GM19452 (cell line): Measurements from ENCODE around the gene MFSD1.
A peak's percentile ranks its signal among the peaks of the same experiment; 100 is the strongest.

Experiments
- ATAC-seq: cut with Tn5 transposase; IDR thresholded peaks from one replicate; pipeline ENCODE4 v1.9.1; 2021; ENCODE audit not compliant: unreplicated experiment

The MFSD1 gene

GRCh38 chr3:158801696-158802408, at the start of gene MFSD1:
Gene MFSD1, plus strand, starts transcription at chr3:158802054. Its CDS starts 99 bp downstream, at chr3:158802153.
- peak; percentile 99 for ATAC-seq

GRCh38 chr3:158753854-158754253, 48.0 kb upstream of the MFSD1 start:
- no peak for ATAC-seq

- ATAC-seq, result no peak
These were observed 46.4 kb upstream of the MFSD1 start for GRCh38 chr3:158755421-158755820.

GRCh38 chr3:158761350-158761749, 40.5 kb upstream of the MFSD1 start:
- no peak for ATAC-seq

- no peak for ATAC-seq
These were observed 39.2 kb upstream of the MFSD1 start for GRCh38 chr3:158762701-158763100.

GRCh38 chr3:158763421-158763820, 38.4 kb upstream of the MFSD1 start:
- no peak for ATAC-seq

GRCh38 chr3:158765518-158766205, 36.2 kb upstream of the MFSD1 start:
- ATAC-seq, result no peak

GRCh38 chr3:158766364-158766763, 35.5 kb upstream of the MFSD1 start:
- no peak for ATAC-seq

- ATAC-seq, result no peak
These were observed 33.5 kb upstream of the MFSD1 start for GRCh38 chr3:158768361-158768787.

GRCh38 chr3:158768881-158769543, 32.8 kb upstream of the MFSD1 start:
- no peak for ATAC-seq

GRCh38 chr3:158769549-158769948, 32.3 kb upstream of the MFSD1 start:
- ATAC-seq, result no peak

GRCh38 chr3:158769952-158770740, 31.7 kb upstream of the MFSD1 start:
- ATAC-seq, result no peak

- no peak for ATAC-seq
These were observed 31.0 kb upstream of the MFSD1 start for GRCh38 chr3:158770741-158771350.

GRCh38 chr3:158771577-158771976, 30.3 kb upstream of the MFSD1 start:
- no peak for ATAC-seq

GRCh38 chr3:158771982-158772381, 29.9 kb upstream of the MFSD1 start:
- ATAC-seq, result no peak

- no peak for ATAC-seq
These were observed 28.7 kb upstream of the MFSD1 start for GRCh38 chr3:158773166-158773565.

- ATAC-seq, result no peak
These were observed 27.7 kb upstream of the MFSD1 start for GRCh38 chr3:158773845-158774830.

- no peak for ATAC-seq
These were observed 26.9 kb upstream of the MFSD1 start for GRCh38 chr3:158774965-158775364.
